Heart right ventricle (tissue), 16 donors: ENCODE measurements around the gene MTMR10. TPM values are rescaled to one million over a fixed set of nuclear protein-coding genes. Genes with fewer than 3 reads are reported as not detected.

ENCODE experiments used
- ATAC-seq, 8 donors: fragments of 200-7000 bp; cut with Tn5 transposase; one replicate each; pipeline ENCODE4 v1.9.1; 2020; ENCODE audit warnings: mild to moderate bottlenecking in 8 of 8, moderate library complexity in 8 of 8, moderate number of reproducible peaks in 1 of 8
- DNase-seq, 2 donors: peaks; one replicate each; pipeline ENCODE4 v3.0.0-alpha.2; 2020
- H3K27ac ChIP-seq, 10 donors: fragments of 200-600 bp; sonication (generic) in 2 of 10; one replicate each; pipeline versions ENCODE4 v1.5.0 to v1.8.0; 2020 to 2022; ENCODE audit warnings: mild to moderate bottlenecking in 3 of 10
- H3K27me3 ChIP-seq, 7 donors: fragments of 200-600 bp; one replicate each; pipeline ENCODE4 v1.8.0; 2021 to 2022; ENCODE audit warnings: mild to moderate bottlenecking in 2 of 7
- H3K36me3 ChIP-seq, 9 donors: fragments of 200-600 bp; sonication (generic) in 1 of 9; one replicate each; pipeline versions ENCODE4 v1.5.0 to v1.8.0; 2020 to 2022; ENCODE audit warnings: mild to moderate bottlenecking in 2 of 9
- H3K4me1 ChIP-seq, 9 donors: fragments of 200-600 bp; sonication (generic) in 1 of 9; one replicate each; pipeline versions ENCODE4 v1.5.0 to v1.8.0; 2020 to 2022; ENCODE audit warnings: mild to moderate bottlenecking in 4 of 9
- H3K4me3 ChIP-seq, 10 donors: fragments of 200-600 bp; sonication (generic) in 2 of 10; one replicate each; pipeline versions ENCODE4 v1.5.0 to v1.8.0; 2020 to 2022; ENCODE audit warnings: mild to moderate bottlenecking in 7 of 10, moderate library complexity in 2 of 10
- H3K9me3 ChIP-seq, 11 donors: fragments of 200-600 bp in 10 of 11; sonication (generic) in 2 of 11; one replicate each; pipeline versions ENCODE4 v1.5.0 to v1.8.0; 2013 to 2022; ENCODE audit warnings: mild to moderate bottlenecking in 2 of 11, control low read depth in 1 of 11, moderate library complexity in 1 of 11
- CTCF ChIP-seq, 9 donors: fragments of 200-600 bp; sonication (generic) in 2 of 9; IDR thresholded peaks; one replicate each; pipeline versions ENCODE4 v1.5.0 to v1.8.0; 2021 to 2022; ENCODE audit warnings: antibody characterized with exemption in 9 of 9, mild to moderate bottlenecking in 5 of 9, moderate library complexity in 1 of 9
- WGBS, 2 donors: extraction: QIAGEN DNeasy Blood & Tissue Kit; methylation state at CpG; one replicate each; pipeline ENCODE4 v1.1.7; 2013; ENCODE audit warnings: inconsistent platforms in 1 of 2; 5-methylcytosine and 5-hydroxymethylcytosine counted together
- intact Hi-C, 10 donors: fragments of 100-400 bp; cut with DNase I; formaldehyde crosslinking; loops; one replicate each; pipeline versions ENCODE4 v1.11.1 to v1.14.2; 2022
- polyA plus RNA-seq, 2 donors: library from polyadenylated mRNA; stranded (reverse); fragments of 200-250 nt; gene quantifications; one replicate each; pipeline ENCODE4 v1.2.3, GENCODE V29; 2013
- total RNA-seq, 10 donors: library from RNA; stranded (reverse); fragmentation: NEBNext Ultra II Directional in 3 of 10; extraction: Animal tissue kit (Norgen Biotek cat#: 25700) in 3 of 10; gene quantifications; one replicate each; pipeline versions ENCODE4 v1.2.1 to v1.2.4, GENCODE V29; 2021 to 2023
- donor health status: Arrhythmogenic right ventricular cardiomyopathy.
- donor health status: ischemic (EF 13 %, LVEDD 7.1; RV severe dilation, severe dysfunction).
- donor health status: healthy with polysubstance abuse.
- donor health status: DM: no; HTN: yes; CAD: no.
- donor health status: DM: no; HTN: no; CAD: no.
- donor health status: ischemic (EF 25% LVEDD 6.9; RV normal size, moderate dysfunction).
- donor health status: ischemic (EF 25% LVEDD 5.7; RV mildly dilated, moderate dysfunction).
- donor health status: healthy.
- donor health status: DM: yes; HTN: yes; CAD: no.
- donor health status: Ischemic cardiomyopathy.
- donor health status: ischemic (EF 35%, LVEDD 5.7; RV mildly dilated, moderate dysfunction).
- donor health status: nonischemic (EF 11% LVEDD 7.7; RV severe dilation, severe dysfunction).
- donor health status: DM: yes; HTN: yes; CAD: no.
- donor health status: PGD.
- donor health status: ischemic (EF 29% LVEDD 5.4; RV normal size, mild dysfunction).
- donor health status: nonischemic (EF 23%, LVEDD 6.1; RV moderate dilation, normal function).

Gene MTMR10
- total and polyA plus RNA-seq, 12 donors, result 9.4 to 50.1 (median 29.2) TPM

- Histone ChIP-seq H3K27me3 (no peaks in the 10 kb centered on the region), H3K4me3 (no peak overlapping the region), H3K36me3 (peaks cover 0 to 100% (median 85%) of the 10 kb centered on the region in 9 donors), H3K4me1 (no peaks in the 10 kb centered on the region), H3K9me3 (no peaks in the 10 kb centered on the region), H3K27ac (no peak overlapping the region)
- TF ChIP-seq CTCF (IDR thresholded peaks at IDR 0.05), result no peak
- no peak for DNase-seq
- intact Hi-C loops, result no loop called here
- peak in 2 of 8 donors; percentile 56 to 64 for ATAC-seq
- 65 to 82% methylated on average over 7 of the region's 7 CpGs for WGBS, 2 donors
Measured at GRCh38 chr15:30939161-30939560, 52.3 kb downstream of the MTMR10 start.

GRCh38 chr15:30933293-30933692 lies 58.1 kb downstream of the MTMR10 start:
- Histone ChIP-seq H3K27ac (no peak overlapping the region), H3K9me3 (no peaks in the 10 kb centered on the region), H3K4me1 (no peaks in the 10 kb centered on the region), H3K4me3 (no peak overlapping the region), H3K36me3 (peaks cover 0 to 86% (median 64%) of the 10 kb centered on the region in 9 donors), H3K27me3 (no peaks in the 10 kb centered on the region)
- DNase-seq (no peak), ATAC-seq (no peak)
- intact Hi-C loops, result no loop called here
- no peak for TF ChIP-seq CTCF (IDR thresholded peaks at IDR 0.05)

GRCh38 chr15:30930422-30930821 lies 61.0 kb downstream of the MTMR10 start:
- ATAC-seq (no peak), DNase-seq (no peak)
- no peak for TF ChIP-seq CTCF (IDR thresholded peaks at IDR 0.05)
- WGBS, 2 donors, result 98% methylated on average over 8 of the region's 8 CpGs
- no peak overlapping the region for H3K27ac ChIP-seq
- no peaks in the 10 kb centered on the region for H3K27me3 ChIP-seq
- no peaks in the 10 kb centered on the region for H3K9me3 ChIP-seq
- H3K4me3 ChIP-seq, result no peak overlapping the region
- peaks cover 0 to 84% (median 64%) of the 10 kb centered on the region in 9 donors for H3K36me3 ChIP-seq
- no peaks in the 10 kb centered on the region for H3K4me1 ChIP-seq
- intact Hi-C loops, result no loop called here

- Histone ChIP-seq H3K9me3 (no peaks in the 10 kb centered on the region), H3K36me3 (peaks cover 0 to 85% (median 64%) of the 10 kb centered on the region in 9 donors), H3K27me3 (no peaks in the 10 kb centered on the region), H3K4me3 (no peak overlapping the region), H3K27ac (no peak overlapping the region), H3K4me1 (no peaks in the 10 kb centered on the region)
- intact Hi-C loops, result no loop called here
- DNase-seq (no peak), ATAC-seq (no peak)
- 97% methylated on average over 4 of the region's 4 CpGs for WGBS, 2 donors
- TF ChIP-seq CTCF (IDR thresholded peaks at IDR 0.05), result no peak
Measured at GRCh38 chr15:30929982-30930381, 61.4 kb downstream of the MTMR10 start.
